Ovary (tissue), 9 donors: Measurements from ENCODE around the gene CCDC124. TPM values are rescaled to one million over a fixed set of nuclear protein-coding genes. Genes with fewer than 3 reads are reported as not detected.
A peak's percentile ranks its signal among the peaks of the same experiment; 100 is the strongest.

Source experiments
- DNase-seq, 5 donors: peaks; one replicate each; pipeline ENCODE4 v3.0.0-alpha.2; 2019 to 2020
- H3K27ac ChIP-seq, 2 donors: fragments of 200-600 bp; one replicate each; pipeline versions ENCODE4 v1.5.1 to v1.8.0; 2019 to 2022
- H3K27me3 ChIP-seq: fragments of 200-600 bp; one replicate; pipeline ENCODE4 v1.8.0; 2022
- H3K36me3 ChIP-seq: fragments of 200-600 bp; sonication (generic); one replicate; pipeline ENCODE4 v1.5.1; 2019
- H3K4me1 ChIP-seq: one replicate; pipeline ENCODE4 v1.8.1; 2013; ENCODE audit warnings: mild to moderate bottlenecking, moderate library complexity; ENCODE audit not compliant: insufficient read depth
- H3K4me3 ChIP-seq: fragments of 200-600 bp; sonication (generic); one replicate; pipeline ENCODE4 v1.5.1; 2017
- H3K9me3 ChIP-seq, 2 donors: fragments of 200-600 bp in 1 of 2; sonication (generic) in 1 of 2; one replicate each; pipeline versions ENCODE4 v1.5.1 to v1.8.1; 2013 to 2019; ENCODE audit warnings: mild to moderate bottlenecking in 1 of 2, moderate library complexity in 1 of 2
- CTCF ChIP-seq, 3 donors: fragments of 450-650 bp in 2 of 3; fragments of 200-600 bp in 1 of 3; IDR thresholded peaks; one replicate each; pipeline versions ENCODE4 v1.5.1 to v1.8.0; 2016 to 2022; ENCODE audit warnings: antibody characterized with exemption in 3 of 3, mild to moderate bottlenecking in 1 of 3
- EP300 ChIP-seq: sonication (generic); formaldehyde crosslinking; IDR thresholded peaks from one replicate; pipeline ENCODE4 v1.6.1; 2017; ENCODE audit warnings: antibody characterized with exemption
- POLR2A ChIP-seq: fragments of 450-650 bp; IDR thresholded peaks from one replicate; pipeline ENCODE4 v1.6.1; 2017; ENCODE audit warnings: antibody characterized with exemption, mild to moderate bottlenecking, moderate library complexity
- WGBS, 3 donors: extraction: QIAGEN DNeasy Blood & Tissue Kit in 1 of 3; methylation state at CpG; one replicate each; pipeline versions ENCODE4 v1.1.5 to v1.1.7; 2013 to 2017; 5-methylcytosine and 5-hydroxymethylcytosine counted together
- intact Hi-C, 4 donors: fragments of 100-400 bp; cut with DNase I; formaldehyde crosslinking; loops; one replicate each; pipeline versions ENCODE4 v1.11.0 to v1.15.1; 2022 to 2023
- polyA plus RNA-seq, 2 donors: library from polyadenylated mRNA; stranded (reverse); fragments of 200-250 nt in 1 of 2; fragments of 350-450 nt in 1 of 2; fragmentation: Illumina TruSeq in 1 of 2; extraction: RNeasy Lipid Tissue Mini Kit (QIAGEN cat#74804) in 1 of 2; gene quantifications; one replicate each; pipeline ENCODE4 v1.2.3, GENCODE V29; 2013 to 2014
- total RNA-seq, 7 donors: library from RNA; depleted of rRNA in 2 of 7; stranded (reverse); fragments of >200 nt in 2 of 7; fragmentation: NEBNext Ultra II Directional in 3 of 7; extraction: Animal tissue kit (Norgen Biotek cat#: 25700) in 3 of 7; gene quantifications; one replicate each; pipeline versions ENCODE4 v1.1.0 to v1.2.4, GENCODE V29; 2016 to 2023
- donor health status: DM: no; HTN: no; CAD: no; lungs with moderate emphysema.
- donor health status: DM: no; HTN: no; CAD: no.
- donor health status: Bipolar disorder and iron deficiency.
- donor health status: DM: yes; HTN: yes; CAD: no.
- donor health status: DM: no; HTN: no; CAD: no.
- donor health status: DM: yes; HTN: yes; CAD: no.

The CCDC124 gene
- total and polyA plus RNA-seq, 9 donors: 4.7 to 74.5 (median 50.4) TPM

DNA sequence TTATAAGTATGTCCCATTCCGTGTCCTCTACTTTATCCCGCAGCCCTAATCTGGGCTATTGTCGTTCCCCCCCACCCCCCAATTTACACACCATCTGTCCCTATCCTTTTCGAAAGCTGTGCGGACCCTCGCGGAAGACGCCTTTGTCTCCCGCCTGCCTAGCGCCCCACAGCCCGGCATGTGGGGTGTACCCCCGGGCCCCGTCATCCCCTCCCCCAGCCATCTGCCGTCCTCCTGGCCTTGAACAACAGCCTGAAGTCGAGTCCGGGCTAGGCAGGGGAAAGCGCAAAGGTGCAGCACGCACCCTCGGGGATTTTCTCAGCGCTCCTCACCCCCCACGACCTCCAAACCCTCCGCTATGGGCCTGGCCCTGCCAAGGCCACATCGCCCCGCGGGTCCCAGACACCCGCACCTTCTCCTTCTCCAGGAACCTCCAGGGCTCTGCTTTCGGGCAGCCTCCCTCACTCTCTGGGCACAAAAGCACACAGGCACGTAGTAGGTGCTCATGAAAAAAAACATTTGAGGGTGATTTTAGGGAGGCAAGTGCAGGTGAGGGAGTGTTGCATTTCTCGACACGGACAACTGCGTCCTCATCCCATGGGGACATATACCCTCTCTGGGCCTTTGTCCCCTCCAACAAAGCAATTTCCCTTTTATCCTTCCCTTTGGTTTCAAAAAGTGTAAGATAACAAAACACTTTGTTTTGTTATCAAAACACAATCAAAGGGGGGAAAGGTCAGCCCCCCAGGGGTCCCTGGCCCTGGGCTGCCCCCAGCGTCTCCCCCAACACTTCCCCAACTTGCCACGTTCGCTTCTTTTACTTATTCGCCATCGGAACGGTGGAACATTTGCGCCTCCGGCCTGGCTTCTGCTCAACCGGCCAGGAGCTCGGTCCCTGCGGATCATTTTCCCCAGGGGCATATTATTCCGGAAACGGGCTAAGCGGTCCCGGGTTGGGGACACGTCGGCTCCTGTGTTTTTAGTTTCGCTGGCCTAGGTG is 16.4 kb downstream of the CCDC124 start:
- no peak overlapping the region for H3K27ac ChIP-seq
- peaks cover 9% of the 10 kb centered on the region for H3K4me1 ChIP-seq
- 20 to 26% (median 21%) methylated on average over 49 of the region's 49 CpGs for WGBS, 3 donors
- no peak for TF ChIP-seq CTCF (IDR thresholded peaks at IDR 0.05)
- H3K9me3 ChIP-seq: no peaks in the 10 kb centered on the region
- intact Hi-C loops: no loop called here
- no peaks in the 10 kb centered on the region for H3K36me3 ChIP-seq
- peaks cover 14% of the 10 kb centered on the region for H3K27me3 ChIP-seq
- H3K4me3 ChIP-seq: no peak overlapping the region
- peak in 3 of 5 donors; percentile 50 to 60 (median 60) for DNase-seq

DNA sequence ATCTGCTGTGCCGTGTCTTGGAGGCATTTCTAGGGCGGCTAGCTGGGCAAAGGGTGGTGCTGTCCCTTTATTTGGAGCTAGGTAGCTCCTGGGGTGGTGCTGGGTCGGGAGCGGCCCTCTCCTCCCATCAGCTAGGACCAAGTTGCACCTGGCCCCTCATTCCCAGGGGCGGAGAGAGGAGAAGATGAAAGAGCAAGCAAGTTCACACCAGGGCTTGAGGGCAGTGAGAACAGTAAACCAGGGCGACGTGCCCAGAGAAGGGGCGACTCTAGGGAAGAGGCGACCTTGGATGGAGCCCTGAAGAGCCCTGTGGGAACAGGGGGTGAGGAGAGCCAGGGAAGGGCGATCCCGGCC is 17.1 kb downstream of the CCDC124 start:
- DNase-seq: no peak
- TF ChIP-seq EP300 (no peak), POLR2A (no peak), CTCF (IDR thresholded peaks at IDR 0.05) (no peak)
- Histone ChIP-seq H3K4me1 (peaks cover 9% of the 10 kb centered on the region), H3K9me3 (no peaks in the 10 kb centered on the region), H3K27ac (no peak overlapping the region), H3K4me3 (no peak overlapping the region), H3K27me3 (peaks cover 14% of the 10 kb centered on the region), H3K36me3 (no peaks in the 10 kb centered on the region)
- intact Hi-C loops: loop anchor here in 1 of 4 donors (5.0 kb wide), 1 partner anchor 42 kb away; no protein-coding TSS in a partner anchor
- WGBS, 3 donors: 15 to 28% (median 16%) methylated on average over 11 of the region's 11 CpGs

DNA sequence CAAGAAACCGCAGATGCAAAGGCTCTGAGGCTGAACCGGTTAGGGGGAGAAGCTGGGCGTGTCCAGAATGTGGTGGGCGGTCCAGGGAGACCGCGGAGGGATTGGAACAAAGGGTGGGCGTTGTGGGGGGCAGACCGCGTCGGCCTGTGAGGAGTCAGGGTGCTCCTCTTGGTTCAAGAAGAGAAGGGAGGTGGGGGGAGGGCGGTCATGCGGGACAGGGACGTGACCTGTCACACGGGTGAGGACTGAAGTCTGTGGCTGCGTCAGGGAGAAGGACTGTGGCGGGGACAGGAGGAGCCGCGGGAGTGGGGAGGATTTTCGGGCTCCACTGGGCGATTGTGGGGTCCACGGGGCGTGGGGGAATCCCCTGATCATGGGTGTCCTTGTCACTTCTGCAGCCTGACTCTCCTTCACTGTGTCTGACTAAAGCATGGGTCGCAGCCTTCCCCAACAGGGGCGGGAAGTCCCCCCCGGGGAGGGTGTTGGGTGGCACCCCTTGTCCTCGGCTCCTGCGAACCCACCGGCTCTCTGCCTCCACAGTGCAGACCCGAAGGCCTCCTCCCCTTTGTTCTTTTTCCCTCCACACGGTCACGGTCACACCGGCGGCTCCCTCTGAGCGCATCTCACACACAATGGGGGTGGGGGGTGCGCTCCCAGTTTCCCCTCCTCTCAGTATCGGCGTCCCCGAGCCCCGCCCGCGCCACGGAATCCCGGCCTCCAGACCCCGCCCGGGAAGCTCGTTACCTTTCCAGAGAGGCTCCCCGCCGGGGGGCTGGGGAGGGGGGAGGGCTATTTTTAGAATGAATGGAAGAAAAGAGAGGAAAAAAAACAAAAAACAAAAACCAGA is 17.7 kb downstream of the CCDC124 start:
- H3K9me3 ChIP-seq: no peaks in the 10 kb centered on the region
- H3K4me1 ChIP-seq: peaks cover 9% of the 10 kb centered on the region
- intact Hi-C loops: loop anchor here in 1 of 4 donors (5.0 kb wide), 1 partner anchor 42 kb away; no protein-coding TSS in a partner anchor
- peak in 1 of 5 donors; percentile 47 for DNase-seq
- no peak overlapping the region for H3K4me3 ChIP-seq
- WGBS, 3 donors: 1 to 2% (median 1%) methylated on average over 48 of the region's 48 CpGs
- no peaks in the 10 kb centered on the region for H3K36me3 ChIP-seq
- peaks cover 14% of the 10 kb centered on the region for H3K27me3 ChIP-seq
- no peak overlapping the region for H3K27ac ChIP-seq
- TF ChIP-seq EP300: no peak
- TF ChIP-seq CTCF (IDR thresholded peaks at IDR 0.05): no peak
- TF ChIP-seq POLR2A: no peak

GRCh38 chr19:17951157-17951989 is 18.6 kb downstream of the CCDC124 start:
- 1 to 3% (median 1%) methylated on average over 29 to 33 of the region's 33 CpGs for WGBS, 3 donors
- intact Hi-C loops: loop anchor here in 1 of 4 donors (5.0 kb wide), 1 partner anchor 41 kb away; no protein-coding TSS in a partner anchor
- TF ChIP-seq CTCF (IDR thresholded peaks at IDR 0.05) (no peak), EP300 (no peak), POLR2A (no peak)
- Histone ChIP-seq H3K4me1 (peaks cover 9% of the 10 kb centered on the region), H3K27me3 (peaks cover 14% of the 10 kb centered on the region), H3K27ac (no peak overlapping the region), H3K4me3 (no peak overlapping the region), H3K36me3 (no peaks in the 10 kb centered on the region), H3K9me3 (no peaks in the 10 kb centered on the region)
- DNase-seq: peak in 1 of 5 donors; percentile 29
